CD4-positive, CD25-positive, alpha-beta regulatory T cell (primary cell): ENCODE data around the gene C8A. TPM values are rescaled to one million over a fixed set of nuclear protein-coding genes. Genes with fewer than 3 reads are reported as not detected.

Source experiments
- ATAC-seq, 2 donors: fragments of 150-1000 bp; cut with Tn5 transposase; one replicate each; pipeline ENCODE4 v1.10.0; 2021; ENCODE audit warnings: low read depth in 2 of 2, moderate number of reproducible peaks in 2 of 2, moderate library complexity in 1 of 2
- DNase-seq, 3 donors: peaks; one replicate each; pipeline versions ENCODE4 v3.0.0 to v3.0.0-alpha.2; 2012 to 2022; ENCODE audit warnings: mixed read lengths in 1 of 3
- H3K27ac ChIP-seq: one replicate; pipeline ENCODE4 v1.7.0; 2013; ENCODE audit warnings: mild to moderate bottlenecking, low read length; ENCODE audit not compliant: insufficient read depth, poor library complexity, severe bottlenecking
- H3K27me3 ChIP-seq: one replicate; pipeline ENCODE4 v1.7.0; 2013; ENCODE audit warnings: low read length; ENCODE audit not compliant: control insufficient read depth, insufficient read depth
- H3K36me3 ChIP-seq: one replicate; pipeline ENCODE4 v1.7.0; 2013; ENCODE audit warnings: mild to moderate bottlenecking, low read length, moderate library complexity; ENCODE audit not compliant: control insufficient read depth, insufficient read depth
- H3K4me1 ChIP-seq: 2 replicates; pipeline ENCODE4 v1.7.0; 2013; ENCODE audit warnings: mild to moderate bottlenecking, low read length; ENCODE audit not compliant: insufficient read depth, control insufficient read depth, poor library complexity, severe bottlenecking
- H3K4me3 ChIP-seq: one replicate; pipeline ENCODE4 v1.7.0; 2013; ENCODE audit warnings: low read depth, mild to moderate bottlenecking, low read length, moderate library complexity
- H3K9me3 ChIP-seq, 2 experiments: 1 replicate in 1 of 2; 2 replicates in 1 of 2; pipeline ENCODE4 v1.7.0; 2013; ENCODE audit warnings: low read length in 2 of 2, mild to moderate bottlenecking in 1 of 2, moderate library complexity in 1 of 2; ENCODE audit not compliant: control insufficient read depth in 2 of 2
- H3K27ac Mint-ChIP-seq, 3 donors: one replicate each; pipeline ENCODE4 v1.8.0; 2020 to 2022; ENCODE audit warnings: mild to moderate bottlenecking in 3 of 3, mixed read lengths in 3 of 3, moderate library complexity in 2 of 3
- H3K27me3 Mint-ChIP-seq: one replicate; pipeline ENCODE4 v1.8.0; 2022; ENCODE audit warnings: mild to moderate bottlenecking, mixed read lengths
- H3K36me3 Mint-ChIP-seq: one replicate; pipeline ENCODE4 v1.8.0; 2020; ENCODE audit warnings: mixed read lengths
- H3K4me1 Mint-ChIP-seq, 4 donors: one replicate each; pipeline ENCODE4 v1.8.0; 2020 to 2022; ENCODE audit warnings: mixed read lengths in 4 of 4, mild to moderate bottlenecking in 1 of 4
- H3K4me3 Mint-ChIP-seq, 4 donors: one replicate each; pipeline ENCODE4 v1.8.0; 2020 to 2022; ENCODE audit warnings: mild to moderate bottlenecking in 4 of 4, mixed read lengths in 4 of 4, moderate library complexity in 3 of 4
- H3K9me3 Mint-ChIP-seq, 7 donors: one replicate each; pipeline ENCODE4 v1.8.0; 2020 to 2022; ENCODE audit warnings: mixed read lengths in 7 of 7, mild to moderate bottlenecking in 3 of 7, moderate library complexity in 2 of 7
- polyA plus RNA-seq, 4 donors: library from polyadenylated mRNA; unstranded; fragments of 300-500 nt; fragmentation: Illumina TruSeq; gene quantifications; one replicate each; pipeline ENCODE4 v1.2.3, GENCODE V29; 2021
- total RNA-seq: library from RNA; stranded (reverse); gene quantifications from one replicate; pipeline ENCODE4 v1.2.3, GENCODE V29; 2022

The C8A gene
- total and polyA plus RNA-seq, 5 donors from 2014 or later: not detected

DNA sequence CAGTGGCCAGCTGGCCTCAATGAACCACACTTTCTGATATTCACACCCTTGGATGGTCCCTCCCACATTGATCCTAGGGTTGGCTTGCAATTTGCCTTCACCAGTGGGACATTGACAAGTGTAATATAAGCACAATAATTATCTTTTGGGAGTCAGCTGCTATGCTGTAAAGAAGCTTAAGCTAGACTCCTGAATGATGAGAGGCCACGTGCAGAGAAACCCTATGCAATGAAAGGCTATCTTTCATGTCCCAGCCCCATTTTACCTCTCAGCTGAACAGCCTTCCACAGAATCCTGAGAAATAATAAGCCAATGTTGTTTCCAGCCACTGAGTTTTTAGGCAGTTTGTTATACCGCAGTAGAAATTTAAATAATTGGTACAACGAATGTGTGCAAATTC lies 11.1 kb upstream of the C8A start:
- no peaks in the 10 kb centered on the region for H3K4me1 ChIP-seq
- DNase-seq (no peak), ATAC-seq (no peak)
- no peak overlapping the region for H3K27ac ChIP-seq
- Mint-ChIP-seq H3K4me3 (no peak overlapping the region), H3K9me3 (peaks cover 0 to 2% (median 0%) of the 10 kb centered on the region in 7 donors), H3K27me3 (peaks cover 6% of the 10 kb centered on the region), H3K4me1 (no peaks in the 10 kb centered on the region), H3K27ac (no peak overlapping the region), H3K36me3 (no peaks in the 10 kb centered on the region)
- H3K27me3 ChIP-seq: no peaks in the 10 kb centered on the region
- H3K9me3 ChIP-seq: no peaks in the 10 kb centered on the region
- no peaks in the 10 kb centered on the region for H3K36me3 ChIP-seq
- no peak overlapping the region for H3K4me3 ChIP-seq

DNA sequence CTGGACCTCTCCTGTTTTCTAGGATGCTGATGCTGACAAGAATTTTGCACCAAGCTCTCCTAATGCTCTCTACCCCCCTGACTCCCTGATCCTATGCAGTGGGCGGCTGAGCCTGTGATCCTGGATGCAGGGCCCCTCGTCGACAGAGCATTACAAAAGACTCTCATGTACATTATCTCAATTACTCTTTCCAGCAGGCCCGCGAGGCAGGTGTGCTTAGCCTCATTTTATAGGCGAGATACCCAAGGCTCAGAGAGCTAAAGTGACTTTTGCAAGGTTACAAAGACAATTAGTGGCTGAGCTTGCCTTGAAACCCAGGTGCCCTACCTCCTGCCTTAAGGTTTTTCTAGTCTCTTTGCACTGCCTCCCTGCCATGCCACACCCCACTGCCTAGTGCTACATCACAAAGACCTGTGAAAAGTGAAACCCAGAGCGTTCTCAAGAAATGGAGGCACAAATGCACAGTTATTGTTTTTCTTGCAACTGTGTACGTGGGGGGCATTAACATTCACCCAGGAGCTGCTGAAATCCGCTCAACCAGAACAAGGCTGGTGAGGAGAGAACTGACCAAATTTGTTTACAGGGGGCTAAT lies 10.0 kb upstream of the C8A start:
- H3K9me3 ChIP-seq: no peaks in the 10 kb centered on the region
- no peaks in the 10 kb centered on the region for H3K4me1 Mint-ChIP-seq
- peaks cover 0 to 2% (median 0%) of the 10 kb centered on the region in 7 donors for H3K9me3 Mint-ChIP-seq
- no peak overlapping the region for H3K27ac ChIP-seq
- no peak overlapping the region for H3K4me3 ChIP-seq
- peaks cover 6% of the 10 kb centered on the region for H3K27me3 Mint-ChIP-seq
- no peaks in the 10 kb centered on the region for H3K36me3 Mint-ChIP-seq
- H3K4me3 Mint-ChIP-seq: no peak overlapping the region
- no peak for DNase-seq
- no peak for ATAC-seq
- no peaks in the 10 kb centered on the region for H3K4me1 ChIP-seq
- H3K36me3 ChIP-seq: no peaks in the 10 kb centered on the region
- H3K27me3 ChIP-seq: no peaks in the 10 kb centered on the region
- H3K27ac Mint-ChIP-seq: peak overlapping the region in 1 of 3 donors; percentile 4

GRCh38 chr1:56845343-56845742 lies 9.3 kb upstream of the C8A start:
- Histone ChIP-seq H3K27me3 (no peaks in the 10 kb centered on the region), H3K27ac (no peak overlapping the region), H3K4me3 (no peak overlapping the region), H3K36me3 (no peaks in the 10 kb centered on the region), H3K4me1 (no peaks in the 10 kb centered on the region), H3K9me3 (no peaks in the 10 kb centered on the region)
- Mint-ChIP-seq H3K27ac (no peak overlapping the region), H3K27me3 (peaks cover 6% of the 10 kb centered on the region), H3K9me3 (peaks cover 0 to 4% (median 0%) of the 10 kb centered on the region in 7 donors), H3K36me3 (no peaks in the 10 kb centered on the region), H3K4me3 (no peak overlapping the region), H3K4me1 (no peaks in the 10 kb centered on the region)
- no peak for ATAC-seq
- DNase-seq: no peak

DNA sequence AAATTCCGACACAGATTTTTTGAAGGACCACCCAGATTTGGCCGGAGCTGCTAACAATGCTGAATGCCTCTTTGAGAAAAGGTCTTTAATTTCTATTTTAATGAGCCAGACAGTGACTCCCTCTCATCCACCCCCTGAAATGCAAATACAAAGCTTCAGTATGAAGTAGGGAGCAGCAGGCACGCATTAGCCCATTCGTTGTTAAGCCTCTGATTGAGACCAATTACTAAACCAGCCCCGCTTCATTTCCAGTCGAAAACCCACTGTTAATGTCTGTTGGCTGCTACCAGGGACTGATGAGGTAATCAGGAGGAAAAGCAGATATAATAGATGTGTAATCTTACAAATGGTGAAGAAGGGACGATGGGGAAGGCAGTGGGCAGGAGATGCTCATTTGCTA lies 4.8 kb upstream of the C8A start:
- Histone ChIP-seq H3K27me3 (no peaks in the 10 kb centered on the region), H3K27ac (no peak overlapping the region), H3K4me1 (no peaks in the 10 kb centered on the region), H3K4me3 (no peak overlapping the region), H3K9me3 (no peaks in the 10 kb centered on the region), H3K36me3 (no peaks in the 10 kb centered on the region)
- H3K36me3 Mint-ChIP-seq: no peaks in the 10 kb centered on the region
- ATAC-seq (no peak), DNase-seq (no peak)
- no peak overlapping the region for H3K27ac Mint-ChIP-seq
- no peak overlapping the region for H3K4me3 Mint-ChIP-seq
- H3K4me1 Mint-ChIP-seq: no peaks in the 10 kb centered on the region
- H3K9me3 Mint-ChIP-seq: peaks cover 0 to 4% (median 0%) of the 10 kb centered on the region in 7 donors
- H3K27me3 Mint-ChIP-seq: peaks cover 6% of the 10 kb centered on the region

DNA sequence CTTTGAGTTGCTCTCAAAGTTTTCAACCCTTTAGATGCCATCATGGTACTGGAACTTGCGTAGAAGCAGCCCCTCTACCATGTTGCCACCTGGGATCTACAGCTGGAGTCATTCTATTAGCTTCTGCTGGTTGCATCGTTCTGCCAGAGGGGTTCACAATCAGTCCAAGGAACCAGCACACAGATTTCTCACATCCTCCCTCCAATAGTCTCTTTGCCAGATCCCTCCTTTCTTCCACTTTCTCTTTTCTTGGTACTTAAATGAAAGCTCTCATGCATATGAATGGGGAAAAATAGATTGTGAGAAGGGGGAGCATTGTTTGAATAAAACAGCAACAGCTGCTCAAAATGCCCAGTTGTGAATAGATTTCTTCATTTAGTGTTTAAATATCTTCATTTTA lies 4.2 kb upstream of the C8A start:
- Histone ChIP-seq H3K9me3 (no peaks in the 10 kb centered on the region), H3K4me1 (no peaks in the 10 kb centered on the region), H3K36me3 (no peaks in the 10 kb centered on the region), H3K27ac (no peak overlapping the region), H3K4me3 (no peak overlapping the region), H3K27me3 (no peaks in the 10 kb centered on the region)
- H3K9me3 Mint-ChIP-seq: peaks cover 0 to 2% (median 0%) of the 10 kb centered on the region in 7 donors
- DNase-seq (no peak), ATAC-seq (no peak)
- H3K36me3 Mint-ChIP-seq: no peaks in the 10 kb centered on the region
- no peak overlapping the region for H3K27ac Mint-ChIP-seq
- peaks cover 6% of the 10 kb centered on the region for H3K27me3 Mint-ChIP-seq
- H3K4me3 Mint-ChIP-seq: no peak overlapping the region
- H3K4me1 Mint-ChIP-seq: no peaks in the 10 kb centered on the region

GRCh38 chr1:56850922-56851321 lies 3.7 kb upstream of the C8A start:
- H3K9me3 Mint-ChIP-seq: peaks cover 0 to 2% (median 0%) of the 10 kb centered on the region in 7 donors

GRCh38 chr1:56852476-56852875 lies 2.1 kb upstream of the C8A start:
- no peak overlapping the region for H3K4me3 ChIP-seq
- DNase-seq (no peak), ATAC-seq (no peak)
- no peaks in the 10 kb centered on the region for H3K4me1 ChIP-seq
- no peaks in the 10 kb centered on the region for H3K36me3 ChIP-seq
- no peaks in the 10 kb centered on the region for H3K9me3 ChIP-seq
- Mint-ChIP-seq H3K36me3 (no peaks in the 10 kb centered on the region), H3K4me1 (no peaks in the 10 kb centered on the region), H3K27me3 (peaks cover 6% of the 10 kb centered on the region), H3K9me3 (peaks cover 0 to 2% (median 0%) of the 10 kb centered on the region in 7 donors), H3K27ac (no peak overlapping the region), H3K4me3 (no peak overlapping the region)
- H3K27me3 ChIP-seq: peaks cover 3% of the 10 kb centered on the region
- no peak overlapping the region for H3K27ac ChIP-seq

More at GRCh38 chr1:56850922-56851321, 3.7 kb upstream of the C8A start:
- Histone ChIP-seq H3K9me3 (no peaks in the 10 kb centered on the region), H3K4me3 (no peak overlapping the region), H3K4me1 (no peaks in the 10 kb centered on the region), H3K27ac (no peak overlapping the region), H3K27me3 (peaks cover under 1% of the 10 kb centered on the region), H3K36me3 (no peaks in the 10 kb centered on the region)
- DNase-seq: no peak
- no peak for ATAC-seq
- H3K27me3 Mint-ChIP-seq: peaks cover 6% of the 10 kb centered on the region
- H3K36me3 Mint-ChIP-seq: no peaks in the 10 kb centered on the region
- no peak overlapping the region for H3K4me3 Mint-ChIP-seq
- H3K27ac Mint-ChIP-seq: no peak overlapping the region
- H3K4me1 Mint-ChIP-seq: no peaks in the 10 kb centered on the region

GRCh38 chr1:56855190-56855589 lies 593 bp downstream of the C8A start:
- Mint-ChIP-seq H3K36me3 (no peaks in the 10 kb centered on the region), H3K4me3 (no peak overlapping the region), H3K27ac (no peak overlapping the region), H3K4me1 (no peaks in the 10 kb centered on the region), H3K9me3 (peaks cover 0 to 2% (median 0%) of the 10 kb centered on the region in 7 donors), H3K27me3 (no peaks in the 10 kb centered on the region)
- no peak for ATAC-seq
- Histone ChIP-seq H3K27me3 (peaks cover 3% of the 10 kb centered on the region), H3K4me1 (no peaks in the 10 kb centered on the region), H3K36me3 (no peaks in the 10 kb centered on the region), H3K4me3 (no peak overlapping the region), H3K27ac (no peak overlapping the region), H3K9me3 (no peaks in the 10 kb centered on the region)
- no peak for DNase-seq
